HG03342 (cell line): Measurements from ENCODE around the gene BIRC7.

ENCODE experiments used
- ATAC-seq: cut with Tn5 transposase; IDR thresholded peaks from one replicate; pipeline ENCODE4 v1.9.1; 2021; ENCODE audit warnings: mild to moderate bottlenecking, moderate library complexity; ENCODE audit not compliant: unreplicated experiment

The BIRC7 gene

GRCh38 chr20:63278661-63279060 lies 43.0 kb downstream of the BIRC7 start:
- no peak for ATAC-seq

GRCh38 chr20:63279931-63280330 lies 44.2 kb downstream of the BIRC7 start:
- ATAC-seq: no peak

DNA sequence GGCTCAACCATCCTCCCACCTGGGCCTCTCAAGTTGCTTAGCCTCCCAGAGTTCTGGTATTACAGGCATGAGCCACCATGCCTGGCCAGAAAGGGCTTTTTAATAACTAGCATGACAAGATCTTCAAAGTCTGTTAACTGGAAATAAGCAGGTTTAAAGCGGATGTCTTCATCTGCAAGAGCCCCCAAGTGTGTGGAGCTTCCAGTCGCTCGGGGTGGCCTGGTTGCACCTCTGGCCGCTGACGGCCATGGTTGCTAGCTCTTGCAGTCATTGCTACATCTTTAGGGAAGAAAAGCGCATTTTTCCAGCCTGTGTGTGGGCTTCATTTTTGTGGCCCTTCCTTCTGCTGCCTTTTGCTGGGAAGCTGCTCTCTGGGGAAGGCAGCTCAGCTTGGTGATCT lies 44.7 kb downstream of the BIRC7 start:
- no peak for ATAC-seq

DNA sequence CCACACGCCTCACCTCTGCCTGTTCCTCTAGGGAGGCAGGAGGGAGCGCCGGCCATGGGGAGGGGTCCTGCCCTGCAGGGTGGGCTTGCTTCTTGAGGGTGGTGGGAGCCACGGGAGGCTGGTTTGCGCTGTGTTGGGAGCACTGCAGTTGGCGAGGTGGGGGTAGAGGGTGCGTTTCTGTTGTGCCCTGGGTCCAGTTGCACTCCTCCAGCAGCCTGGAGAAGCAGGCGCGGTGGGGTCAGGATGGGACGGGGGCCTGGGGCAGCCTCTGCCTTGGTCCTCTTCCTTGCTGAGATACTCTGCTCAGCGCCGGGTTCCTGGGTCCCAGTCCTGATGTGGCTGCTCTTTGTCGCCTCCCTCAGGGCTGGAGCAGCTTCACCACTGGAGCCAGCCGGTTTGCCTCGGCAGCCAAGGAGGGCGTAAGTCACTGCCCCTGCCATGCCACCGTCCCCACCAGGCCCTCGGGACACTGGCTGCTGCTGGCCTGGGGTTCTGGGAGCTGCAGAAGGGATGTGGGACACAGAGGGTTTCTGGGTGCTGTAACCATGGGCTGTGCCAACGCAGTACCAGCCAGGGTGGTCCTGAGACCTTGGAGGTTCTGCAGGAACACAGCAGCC lies 45.3 kb downstream of the BIRC7 start:
- no peak for ATAC-seq

- ATAC-seq: no peak
Observed at GRCh38 chr20:63281742-63282665, 46.3 kb downstream of the BIRC7 start.

DNA sequence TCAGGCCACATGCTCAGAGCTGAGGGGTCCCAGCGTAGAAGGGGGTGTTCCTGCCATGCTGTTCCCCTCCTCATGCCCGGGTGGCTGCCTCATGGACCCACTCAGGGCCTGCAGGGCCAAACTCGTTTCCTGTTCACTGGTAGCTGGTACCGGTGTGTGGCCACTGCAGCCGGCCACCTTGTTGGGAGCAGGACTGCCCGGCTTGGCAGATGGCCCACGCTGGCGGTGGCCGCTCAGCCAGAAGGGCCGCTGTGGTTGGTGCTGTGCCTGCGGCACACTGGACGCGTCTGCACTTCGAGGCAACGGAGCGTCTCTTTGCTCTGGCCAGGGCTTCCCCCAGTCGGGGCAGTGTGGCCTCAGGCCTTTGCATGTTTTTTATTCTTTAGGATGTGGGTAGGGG lies 47.2 kb downstream of the BIRC7 start:
- no peak for ATAC-seq

DNA sequence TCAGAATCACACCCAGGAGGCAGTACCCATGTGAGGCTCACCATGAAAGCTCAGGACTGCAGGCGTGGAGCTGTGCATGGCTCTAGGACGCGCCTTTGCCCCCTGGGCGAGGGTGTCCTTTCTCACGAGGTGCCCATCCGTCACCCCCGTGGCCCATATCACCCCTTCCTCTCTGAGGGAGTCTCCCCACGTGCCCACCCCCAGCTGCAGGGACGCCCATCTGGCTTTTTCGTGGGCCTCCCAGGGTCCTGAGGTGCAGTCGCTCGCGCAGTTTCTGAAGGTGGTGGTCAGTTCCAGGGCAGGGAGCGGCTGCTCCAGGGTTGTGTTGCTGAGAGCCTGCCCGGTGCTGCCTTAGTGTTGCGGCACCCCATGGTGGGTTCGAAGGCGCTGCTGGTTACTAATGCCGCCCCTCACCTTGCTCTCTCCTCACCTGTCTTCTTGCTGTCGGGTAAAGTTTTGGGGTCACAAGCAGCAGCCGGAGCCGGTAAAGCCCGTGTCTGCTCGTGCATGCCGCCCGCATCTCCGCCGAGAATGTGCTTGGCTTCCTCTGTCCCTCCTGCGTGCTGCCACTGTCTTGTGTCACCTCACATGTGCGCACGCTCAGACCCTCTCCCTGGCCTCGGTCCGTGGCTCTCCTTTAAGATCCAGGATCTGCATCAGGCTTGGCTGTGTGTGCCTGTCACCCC lies 47.8 kb downstream of the BIRC7 start:
- no peak for ATAC-seq

DNA sequence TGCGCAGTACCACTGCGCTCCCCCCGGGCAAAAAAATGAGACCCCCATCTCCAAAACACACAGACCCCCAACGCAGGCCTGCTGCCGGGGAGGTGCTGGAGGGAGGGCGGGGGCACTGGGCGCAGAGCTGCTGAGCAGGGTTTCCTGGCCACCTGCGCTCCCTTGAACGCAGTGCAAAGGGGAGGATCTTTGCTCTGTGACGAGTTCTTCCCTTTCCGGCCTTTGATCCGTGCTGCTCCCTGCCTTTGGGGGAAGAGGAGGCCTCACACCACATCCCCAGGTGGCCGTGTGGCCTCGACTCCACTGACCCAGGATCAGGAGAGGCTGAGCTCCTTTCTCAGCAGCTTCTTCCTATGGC lies 48.4 kb downstream of the BIRC7 start:
- ATAC-seq: no peak

DNA sequence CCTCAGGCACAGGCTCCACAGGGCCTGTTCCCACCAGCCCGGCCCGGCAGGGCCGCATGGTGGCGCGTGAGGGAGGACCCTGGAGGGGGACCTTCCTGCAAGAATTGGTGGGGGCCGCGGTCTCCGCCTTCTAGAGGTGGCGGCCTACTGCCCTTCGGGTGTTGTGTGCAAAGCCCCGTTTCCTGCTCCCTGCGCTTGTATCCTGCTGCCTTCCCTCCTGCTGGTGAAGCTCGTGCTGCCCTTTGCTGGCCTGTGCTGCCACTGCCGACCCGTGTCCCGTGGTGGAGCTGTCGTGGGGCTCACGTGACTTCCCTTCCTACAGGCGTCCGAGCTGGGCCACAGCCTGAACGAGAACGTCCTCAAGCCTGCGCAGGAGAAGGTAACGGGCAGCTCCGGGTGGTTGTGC lies 48.8 kb downstream of the BIRC7 start:
- no peak for ATAC-seq

- no peak for ATAC-seq
Observed at GRCh38 chr20:63284981-63285524, 49.3 kb downstream of the BIRC7 start.

DNA sequence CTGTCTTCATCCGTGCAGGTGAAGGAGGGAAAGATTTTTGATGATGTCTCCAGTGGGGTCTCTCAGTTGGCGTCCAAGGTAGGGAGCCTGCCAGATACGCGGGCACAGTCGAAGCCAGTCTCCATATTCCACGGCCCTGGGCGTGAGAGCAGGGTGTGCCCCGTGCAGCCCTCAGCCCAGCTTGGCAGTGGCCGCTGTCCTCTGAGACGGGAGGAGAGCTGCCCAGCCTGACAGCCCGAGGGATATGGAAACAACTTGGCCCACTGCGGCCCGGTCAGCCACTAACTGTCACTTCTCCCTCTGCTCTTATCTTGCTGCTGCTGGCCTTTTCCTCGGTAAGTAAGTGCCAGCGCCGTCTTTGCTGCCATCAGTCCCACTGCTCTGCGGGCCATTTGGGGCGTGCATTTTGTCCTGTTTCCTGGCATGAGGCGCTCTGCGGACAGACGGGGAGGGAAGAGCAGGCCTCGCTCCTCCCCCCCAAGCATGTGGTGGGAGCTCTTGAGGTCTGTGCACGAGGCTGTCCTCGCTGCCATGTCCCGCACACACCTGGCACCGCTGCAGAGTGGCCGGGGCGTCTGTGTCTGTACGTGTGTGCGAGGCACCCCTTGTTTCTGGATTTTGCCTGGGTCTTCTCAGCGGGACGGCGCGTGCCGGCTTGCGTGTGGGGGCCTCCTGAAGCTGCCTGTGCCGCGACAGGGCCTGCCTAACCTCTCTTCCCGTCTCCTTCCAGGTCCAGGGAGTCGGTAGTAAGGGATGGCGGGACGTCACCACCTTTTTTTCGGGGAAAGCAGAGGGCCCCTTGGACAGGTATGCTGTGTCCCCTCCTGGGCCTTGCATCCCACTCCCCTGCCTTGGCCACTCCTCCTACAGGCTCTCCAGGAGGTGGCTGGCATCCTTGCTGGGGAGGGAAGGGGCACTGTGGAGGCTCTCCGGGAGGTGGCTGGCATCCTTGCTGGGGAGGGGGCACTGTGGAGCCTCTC lies 50.2 kb downstream of the BIRC7 start:
- no peak for ATAC-seq

- no peak for ATAC-seq
Observed at GRCh38 chr20:63286781-63287696, 51.3 kb downstream of the BIRC7 start.

- no peak for ATAC-seq
Observed at GRCh38 chr20:63287697-63288580, 52.2 kb downstream of the BIRC7 start.

GRCh38 chr20:63288581-63289251 lies 53.0 kb downstream of the BIRC7 start:
- ATAC-seq: no peak

DNA sequence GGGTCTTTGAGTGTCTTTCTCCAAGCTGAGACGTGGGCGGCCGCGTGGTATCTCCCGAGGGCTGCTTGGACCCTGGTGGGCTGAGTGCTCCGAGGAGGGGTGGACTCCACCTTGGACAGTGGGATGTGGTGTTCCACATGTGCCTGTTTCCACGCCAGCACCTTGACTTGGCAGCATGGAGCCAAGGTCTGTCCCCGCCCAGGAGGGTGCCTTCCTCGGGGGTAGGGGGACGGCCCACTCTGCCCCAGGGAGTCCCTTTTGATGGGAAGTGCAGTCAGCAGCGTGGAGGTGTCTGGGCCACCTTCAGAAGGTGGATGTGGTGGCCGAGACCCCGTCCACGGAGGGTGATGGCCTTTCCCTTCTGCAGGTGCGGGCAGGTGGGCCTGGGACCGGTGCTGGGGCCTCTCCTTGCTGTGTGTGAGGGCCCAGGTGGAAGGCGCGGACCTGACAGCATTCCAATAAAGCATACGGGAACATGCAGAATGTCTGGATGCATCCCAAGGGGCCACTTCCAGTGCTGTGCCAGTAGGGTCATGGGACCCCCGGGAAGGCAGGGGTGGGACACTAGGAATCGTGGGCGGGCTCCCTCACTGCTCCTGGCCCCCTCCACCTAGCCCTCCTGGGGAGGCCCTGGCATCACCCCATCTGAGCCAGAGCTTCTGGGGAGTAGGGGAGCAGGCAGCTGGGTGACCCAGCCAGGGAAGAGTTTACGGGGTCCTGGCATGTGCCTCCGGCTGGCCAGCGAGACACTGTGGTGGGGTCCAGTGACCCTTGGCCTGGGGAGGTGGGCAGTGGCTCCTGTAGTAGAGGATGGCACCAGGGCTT lies 53.8 kb downstream of the BIRC7 start:
- no peak for ATAC-seq
